ENCODE data around the gene BUD13.

Gene BUD13
- 14.4 to 22.1 (median 20.0) reads per million in 3 donors for total RNA-seq

DNA sequence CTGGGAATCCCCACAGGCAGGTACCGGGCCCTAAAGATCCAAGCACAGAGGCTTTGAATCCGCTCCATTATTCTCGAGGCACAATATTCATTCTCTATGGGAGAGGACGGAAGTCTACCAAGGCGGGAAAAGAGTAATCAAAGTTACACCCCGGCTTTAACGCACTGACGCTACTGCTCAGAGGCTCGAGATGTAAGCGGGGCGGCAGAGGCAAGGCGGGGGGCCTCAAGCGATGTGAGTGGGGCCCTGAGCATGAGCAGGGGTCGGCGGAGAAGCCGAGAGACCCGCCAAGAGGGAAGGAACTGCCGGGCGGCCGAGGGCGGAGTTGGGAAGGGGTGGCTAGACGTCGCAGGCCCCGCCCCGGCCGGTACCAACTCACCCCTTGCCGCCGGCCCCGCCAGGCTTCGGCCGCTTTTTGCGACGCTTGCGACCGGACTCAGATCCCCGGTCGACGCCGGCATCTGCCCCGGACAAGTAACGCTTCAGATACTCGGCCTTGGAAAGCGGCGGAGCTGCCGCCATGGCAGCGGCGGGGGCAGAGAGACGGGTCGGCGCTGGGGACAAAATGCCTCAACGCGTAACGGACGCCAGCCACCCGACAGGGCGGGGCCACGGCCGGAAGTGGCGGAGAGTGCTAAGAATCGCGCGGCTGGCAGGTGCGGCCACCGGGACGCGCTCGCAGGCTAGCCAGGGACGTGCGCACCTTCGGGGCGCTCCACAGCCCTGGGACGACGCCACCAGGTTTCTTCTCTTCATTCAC lies at the start of gene BUD13:
Gene BUD13, minus strand, starts transcription at position 545 of the 760 bp plus-strand sequence. Its CDS starts 23 bp downstream, at position 522.
- DNase-seq, result peak; percentile 86 to 90 (median 88)
- H3K27me3 ChIP-seq (replicated peaks; ENCODE audit: control insufficient read depth, insufficient read depth, low read length, poor library complexity, severe bottlenecking), result no peaks in the 10 kb centered on the region
- H3K36me3 ChIP-seq (ENCODE audit: control insufficient read depth, insufficient read depth, low read length), result peaks cover 8% of the 10 kb centered on the region
- peak within 1 kb of the TSS; percentile 95 for H3K27ac ChIP-seq (ENCODE audit: insufficient read depth, low read length, poor library complexity, severe bottlenecking)
- no peaks in the 10 kb centered on the region for H3K9me3 ChIP-seq (ENCODE audit: control insufficient read depth, low read length)
- H3K4me3 ChIP-seq (ENCODE audit: insufficient read depth, low read depth, low read length, poor library complexity, severe bottlenecking), result peak within 1 kb of the TSS; percentile 98
- H3K4me1 ChIP-seq (ENCODE audit: control insufficient read depth, insufficient read depth, low read length, poor library complexity, severe bottlenecking), result peaks cover 5% of the 10 kb centered on the region

DNA sequence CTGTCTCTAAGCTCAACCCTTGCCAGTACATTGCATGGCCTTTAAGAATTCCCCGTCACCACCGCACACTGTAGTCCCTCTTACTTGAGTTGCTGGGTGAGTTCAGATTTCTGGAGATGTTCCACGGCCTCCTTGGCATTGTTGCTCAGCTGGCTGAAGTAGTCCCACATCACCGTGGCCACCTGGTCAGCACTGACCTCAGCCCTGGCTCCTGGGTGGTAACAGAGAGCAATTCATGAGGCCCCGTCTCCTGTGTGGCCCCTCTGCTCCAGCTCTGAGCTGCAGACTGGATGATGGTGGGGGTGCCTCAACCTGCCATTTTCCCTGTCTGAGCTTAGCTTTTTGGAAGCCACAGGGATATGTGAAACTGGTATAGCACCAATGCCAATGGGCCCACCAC lies 49.8 kb upstream of the BUD13 start:
- H3K4me1 ChIP-seq (ENCODE audit: control insufficient read depth, insufficient read depth, low read length, poor library complexity, severe bottlenecking), result no peaks in the 10 kb centered on the region
- H3K27me3 ChIP-seq (replicated peaks; ENCODE audit: control insufficient read depth, insufficient read depth, low read length, poor library complexity, severe bottlenecking), result no peaks in the 10 kb centered on the region
- H3K9me3 ChIP-seq (ENCODE audit: control insufficient read depth, low read length), result no peaks in the 10 kb centered on the region
- no peak overlapping the region for H3K4me3 ChIP-seq (ENCODE audit: insufficient read depth, low read depth, low read length, poor library complexity, severe bottlenecking)
- no peak overlapping the region for H3K27ac ChIP-seq (ENCODE audit: insufficient read depth, low read length, poor library complexity, severe bottlenecking)
- H3K36me3 ChIP-seq (ENCODE audit: control insufficient read depth, insufficient read depth, low read length), result no peaks in the 10 kb centered on the region
- DNase-seq, result no peak

DNA sequence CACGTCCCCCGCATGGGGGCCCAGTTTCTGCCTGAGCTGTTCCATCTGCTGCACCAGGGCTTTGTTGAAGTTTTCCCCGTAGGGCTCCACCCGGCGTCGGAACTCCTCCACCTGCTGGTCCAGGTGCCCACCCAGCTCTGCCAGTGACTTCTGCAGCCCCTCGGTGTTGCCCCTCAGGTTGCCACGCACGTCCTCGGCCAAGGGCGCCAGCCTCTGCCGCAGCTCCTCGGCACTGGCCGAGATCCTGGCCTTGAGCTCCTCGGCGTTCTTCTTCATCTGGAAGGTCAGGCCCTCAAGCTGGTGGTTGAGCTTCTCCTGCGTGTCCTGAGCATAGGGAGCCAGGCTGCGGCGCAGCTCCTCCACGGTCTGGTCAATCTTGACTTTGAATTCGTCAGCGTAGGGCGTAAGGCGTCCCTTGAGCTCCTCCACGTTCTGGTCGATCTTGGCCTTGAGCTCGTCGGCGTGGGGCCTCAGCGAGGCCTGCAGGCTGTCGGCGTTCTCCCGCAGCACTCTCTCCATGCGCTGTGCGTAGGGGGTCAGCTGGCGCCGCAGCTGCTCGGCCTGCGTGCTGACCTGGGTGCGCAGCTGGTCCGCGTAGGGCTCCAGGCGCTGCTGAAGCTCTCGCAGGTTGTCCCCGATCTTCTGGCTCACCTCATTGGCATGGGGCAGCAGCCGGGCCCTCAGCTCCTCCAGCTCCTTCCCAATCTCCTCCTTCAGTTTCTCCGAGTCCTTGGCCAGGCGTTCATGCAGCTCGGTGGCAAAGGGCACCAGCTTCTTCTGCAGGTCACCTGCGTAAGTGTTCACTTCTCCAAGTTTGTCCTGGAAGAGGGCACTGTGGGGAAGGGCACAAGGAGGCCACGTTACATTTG lies 48.5 kb upstream of the BUD13 start:
- Histone ChIP-seq H3K4me3 (ENCODE audit: insufficient read depth, low read depth, low read length, poor library complexity, severe bottlenecking) (no peak overlapping the region), H3K4me1 (ENCODE audit: control insufficient read depth, insufficient read depth, low read length, poor library complexity, severe bottlenecking) (no peaks in the 10 kb centered on the region), H3K27me3 (replicated peaks; ENCODE audit: control insufficient read depth, insufficient read depth, low read length, poor library complexity, severe bottlenecking) (no peaks in the 10 kb centered on the region), H3K9me3 (ENCODE audit: control insufficient read depth, low read length) (no peaks in the 10 kb centered on the region), H3K36me3 (ENCODE audit: control insufficient read depth, insufficient read depth, low read length) (no peaks in the 10 kb centered on the region), H3K27ac (ENCODE audit: insufficient read depth, low read length, poor library complexity, severe bottlenecking) (no peak overlapping the region)
- DNase-seq, result no peak

DNA sequence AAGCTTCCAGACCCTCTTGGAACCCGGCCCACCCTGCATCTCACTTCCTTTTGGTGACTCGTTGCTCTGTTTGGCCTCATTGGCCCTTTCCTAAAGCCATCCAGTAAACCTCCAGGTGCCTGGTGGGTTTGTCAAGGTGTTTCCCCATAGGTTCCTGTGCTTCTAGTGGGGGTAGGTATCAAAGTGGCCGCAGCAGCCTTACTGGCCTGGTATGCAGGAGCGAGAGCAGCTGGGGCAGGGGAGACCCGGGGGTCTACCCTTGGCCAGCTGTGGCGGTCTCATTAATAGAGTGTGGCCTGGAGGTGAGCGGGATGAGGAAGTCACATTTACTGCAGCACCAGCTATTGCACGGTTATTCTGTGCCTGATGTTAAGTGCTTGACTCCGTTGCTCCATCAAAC lies 46.3 kb upstream of the BUD13 start:
- Histone ChIP-seq H3K4me1 (ENCODE audit: control insufficient read depth, insufficient read depth, low read length, poor library complexity, severe bottlenecking) (no peaks in the 10 kb centered on the region), H3K27ac (ENCODE audit: insufficient read depth, low read length, poor library complexity, severe bottlenecking) (no peak overlapping the region), H3K27me3 (replicated peaks; ENCODE audit: control insufficient read depth, insufficient read depth, low read length, poor library complexity, severe bottlenecking) (no peaks in the 10 kb centered on the region), H3K9me3 (ENCODE audit: control insufficient read depth, low read length) (no peaks in the 10 kb centered on the region), H3K36me3 (ENCODE audit: control insufficient read depth, insufficient read depth, low read length) (no peaks in the 10 kb centered on the region), H3K4me3 (ENCODE audit: insufficient read depth, low read depth, low read length, poor library complexity, severe bottlenecking) (no peak overlapping the region)
- DNase-seq, result no peak

GRCh38 chr11:116814502-116814901 lies 41.7 kb upstream of the BUD13 start:
- no peak overlapping the region for H3K27ac ChIP-seq (ENCODE audit: insufficient read depth, low read length, poor library complexity, severe bottlenecking)
- H3K4me3 ChIP-seq (ENCODE audit: insufficient read depth, low read depth, low read length, poor library complexity, severe bottlenecking), result no peak overlapping the region
- no peaks in the 10 kb centered on the region for H3K27me3 ChIP-seq (replicated peaks; ENCODE audit: control insufficient read depth, insufficient read depth, low read length, poor library complexity, severe bottlenecking)
- no peaks in the 10 kb centered on the region for H3K4me1 ChIP-seq (ENCODE audit: control insufficient read depth, insufficient read depth, low read length, poor library complexity, severe bottlenecking)
- no peak for DNase-seq
- H3K36me3 ChIP-seq (ENCODE audit: control insufficient read depth, insufficient read depth, low read length), result no peaks in the 10 kb centered on the region
- no peaks in the 10 kb centered on the region for H3K9me3 ChIP-seq (ENCODE audit: control insufficient read depth, low read length)

GRCh38 chr11:116813781-116814471 lies 41.1 kb upstream of the BUD13 start:
- Histone ChIP-seq H3K36me3 (ENCODE audit: control insufficient read depth, insufficient read depth, low read length) (no peaks in the 10 kb centered on the region), H3K4me1 (ENCODE audit: control insufficient read depth, insufficient read depth, low read length, poor library complexity, severe bottlenecking) (no peaks in the 10 kb centered on the region), H3K9me3 (ENCODE audit: control insufficient read depth, low read length) (no peaks in the 10 kb centered on the region), H3K27me3 (replicated peaks; ENCODE audit: control insufficient read depth, insufficient read depth, low read length, poor library complexity, severe bottlenecking) (no peaks in the 10 kb centered on the region), H3K27ac (ENCODE audit: insufficient read depth, low read length, poor library complexity, severe bottlenecking) (no peak overlapping the region), H3K4me3 (ENCODE audit: insufficient read depth, low read depth, low read length, poor library complexity, severe bottlenecking) (no peak overlapping the region)
- DNase-seq, result no peak

GRCh38 chr11:116813170-116813569 lies 40.4 kb upstream of the BUD13 start:
- DNase-seq, result no peak
- H3K4me3 ChIP-seq (ENCODE audit: insufficient read depth, low read depth, low read length, poor library complexity, severe bottlenecking), result no peak overlapping the region
- H3K27ac ChIP-seq (ENCODE audit: insufficient read depth, low read length, poor library complexity, severe bottlenecking), result no peak overlapping the region
- H3K27me3 ChIP-seq (replicated peaks; ENCODE audit: control insufficient read depth, insufficient read depth, low read length, poor library complexity, severe bottlenecking), result no peaks in the 10 kb centered on the region
- no peaks in the 10 kb centered on the region for H3K4me1 ChIP-seq (ENCODE audit: control insufficient read depth, insufficient read depth, low read length, poor library complexity, severe bottlenecking)
- no peaks in the 10 kb centered on the region for H3K9me3 ChIP-seq (ENCODE audit: control insufficient read depth, low read length)
- no peaks in the 10 kb centered on the region for H3K36me3 ChIP-seq (ENCODE audit: control insufficient read depth, insufficient read depth, low read length)

- Histone ChIP-seq H3K27me3 (replicated peaks; ENCODE audit: control insufficient read depth, insufficient read depth, low read length, poor library complexity, severe bottlenecking) (no peaks in the 10 kb centered on the region), H3K4me1 (ENCODE audit: control insufficient read depth, insufficient read depth, low read length, poor library complexity, severe bottlenecking) (no peaks in the 10 kb centered on the region), H3K27ac (ENCODE audit: insufficient read depth, low read length, poor library complexity, severe bottlenecking) (no peak overlapping the region), H3K36me3 (ENCODE audit: control insufficient read depth, insufficient read depth, low read length) (no peaks in the 10 kb centered on the region), H3K4me3 (ENCODE audit: insufficient read depth, low read depth, low read length, poor library complexity, severe bottlenecking) (no peak overlapping the region), H3K9me3 (ENCODE audit: control insufficient read depth, low read length) (no peaks in the 10 kb centered on the region)
- DNase-seq, result no peak
These were observed 39.3 kb upstream of the BUD13 start for GRCh38 chr11:116812109-116812508.

DNA sequence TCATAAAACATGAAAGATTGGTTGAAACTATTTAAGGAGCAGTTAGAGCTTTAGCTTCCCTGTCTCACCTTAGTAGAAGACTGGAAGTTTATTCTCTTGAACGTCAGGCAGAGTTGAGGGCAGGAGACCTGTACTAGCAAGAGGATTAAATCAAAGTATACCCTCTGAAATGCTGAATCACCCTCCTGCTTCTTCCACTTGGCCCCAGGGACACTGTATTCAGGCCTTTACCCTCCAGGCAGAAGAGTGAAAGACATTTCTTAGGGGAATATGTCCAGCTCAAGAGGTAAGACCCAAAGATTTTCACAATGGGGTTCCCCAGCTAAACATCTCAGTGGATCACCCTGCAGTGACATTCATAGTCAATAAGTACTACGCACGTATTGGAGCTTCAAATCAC lies 38.4 kb upstream of the BUD13 start:
- Histone ChIP-seq H3K27ac (ENCODE audit: insufficient read depth, low read length, poor library complexity, severe bottlenecking) (no peak overlapping the region), H3K27me3 (replicated peaks; ENCODE audit: control insufficient read depth, insufficient read depth, low read length, poor library complexity, severe bottlenecking) (no peaks in the 10 kb centered on the region), H3K36me3 (ENCODE audit: control insufficient read depth, insufficient read depth, low read length) (no peaks in the 10 kb centered on the region), H3K9me3 (ENCODE audit: control insufficient read depth, low read length) (no peaks in the 10 kb centered on the region), H3K4me3 (ENCODE audit: insufficient read depth, low read depth, low read length, poor library complexity, severe bottlenecking) (no peak overlapping the region), H3K4me1 (ENCODE audit: control insufficient read depth, insufficient read depth, low read length, poor library complexity, severe bottlenecking) (no peaks in the 10 kb centered on the region)
- DNase-seq, result no peak
